ENCODE data around the gene ITPK1.

Gene ITPK1

GRCh38 chr14:93030761-93031160 lies 85.0 kb downstream of the ITPK1 start:
- no peak overlapping the region for H3K27ac ChIP-seq (ENCODE audit: low read length)
- H2AFZ ChIP-seq (ENCODE audit: low read depth, low read length) = no peak overlapping the region

GRCh38 chr14:93029911-93030508 lies 85.7 kb downstream of the ITPK1 start:
- TF ChIP-seq CTCF (IDR thresholded peaks at IDR 0.05; ENCODE audit: borderline replicate concordance, extremely low read depth, low read length, poor library complexity, severe bottlenecking) (no peak), EZH2 (IDR thresholded peaks at IDR 0.05; ENCODE audit: borderline replicate concordance, low read depth, low read length, severe bottlenecking) (no peak)
- H2AFZ ChIP-seq (ENCODE audit: low read depth, low read length) = no peak overlapping the region
- H3K4me1 ChIP-seq (ENCODE audit: insufficient read depth, low read length) = no peaks in the 10 kb centered on the region
- H3K4me2 ChIP-seq (ENCODE audit: insufficient read depth, low read length) = no peak overlapping the region
- H3K9ac ChIP-seq (ENCODE audit: low read depth, low read length) = no peak overlapping the region
- peaks cover 4% of the 10 kb centered on the region; the same call in 1 of the 2 replicates for H3K79me2 ChIP-seq (ENCODE audit: insufficient read depth, low read length)
- peaks cover 49% of the 10 kb centered on the region for H4K20me1 ChIP-seq (ENCODE audit: insufficient read depth, low read length)
- H3K36me3 ChIP-seq (ENCODE audit: insufficient read depth, low read length) = peaks cover 3% of the 10 kb centered on the region; the same call in 1 of the 2 replicates
- DNase-seq (no peak), ATAC-seq (ENCODE audit: insufficient read depth, low read depth) (no peak)
- no peak overlapping the region for H3K4me3 ChIP-seq (ENCODE audit: low read depth in 1 of 2, low read length in 2 of 2)
- H3K27ac ChIP-seq (ENCODE audit: low read length) = no peak overlapping the region
- H3K9me3 ChIP-seq (ENCODE audit: insufficient read depth, low read length, severe bottlenecking) = no peaks in the 10 kb centered on the region
- no peaks in the 10 kb centered on the region for H3K27me3 ChIP-seq (ENCODE audit: insufficient read depth, low read length, poor library complexity)

More at GRCh38 chr14:93030761-93031160, 85.0 kb downstream of the ITPK1 start:
- TF ChIP-seq EZH2 (IDR thresholded peaks at IDR 0.05; ENCODE audit: borderline replicate concordance, low read depth, low read length, severe bottlenecking) = no peak
- no peak for TF ChIP-seq CTCF (IDR thresholded peaks at IDR 0.05; ENCODE audit: borderline replicate concordance, extremely low read depth, low read length, poor library complexity, severe bottlenecking)
- Histone ChIP-seq H3K9me3 (ENCODE audit: insufficient read depth, low read length, severe bottlenecking) (no peaks in the 10 kb centered on the region), H3K4me2 (ENCODE audit: insufficient read depth, low read length) (no peak overlapping the region), H3K36me3 (ENCODE audit: insufficient read depth, low read length) (peaks cover 3% of the 10 kb centered on the region; the same call in 1 of the 2 replicates), H3K79me2 (ENCODE audit: insufficient read depth, low read length) (peaks cover 4% of the 10 kb centered on the region; the same call in 1 of the 2 replicates), H3K27me3 (ENCODE audit: insufficient read depth, low read length, poor library complexity) (no peaks in the 10 kb centered on the region), H3K4me3 (ENCODE audit: low read depth in 1 of 2, low read length in 2 of 2) (no peak overlapping the region), H3K4me1 (ENCODE audit: insufficient read depth, low read length) (no peaks in the 10 kb centered on the region), H3K9ac (ENCODE audit: low read depth, low read length) (no peak overlapping the region), H4K20me1 (ENCODE audit: insufficient read depth, low read length) (peaks cover 57% of the 10 kb centered on the region)
- no peak for ATAC-seq (ENCODE audit: insufficient read depth, low read depth)
- no peak for DNase-seq

- Histone ChIP-seq H4K20me1 (ENCODE audit: insufficient read depth, low read length) (peaks cover 48% of the 10 kb centered on the region), H3K36me3 (ENCODE audit: insufficient read depth, low read length) (peaks cover 3% of the 10 kb centered on the region; the same call in 1 of the 2 replicates), H3K79me2 (ENCODE audit: insufficient read depth, low read length) (peaks cover 4% of the 10 kb centered on the region; the same call in 1 of the 2 replicates), H3K4me3 (ENCODE audit: low read depth in 1 of 2, low read length in 2 of 2) (no peak overlapping the region), H3K9me3 (ENCODE audit: insufficient read depth, low read length, severe bottlenecking) (no peaks in the 10 kb centered on the region), H3K27me3 (ENCODE audit: insufficient read depth, low read length, poor library complexity) (no peaks in the 10 kb centered on the region), H3K9ac (ENCODE audit: low read depth, low read length) (no peak overlapping the region; the same call in 1 of the 2 replicates), H2AFZ (ENCODE audit: low read depth, low read length) (no peak overlapping the region), H3K4me1 (ENCODE audit: insufficient read depth, low read length) (no peaks in the 10 kb centered on the region), H3K27ac (ENCODE audit: low read length) (no peak overlapping the region), H3K4me2 (ENCODE audit: insufficient read depth, low read length) (no peak overlapping the region)
- DNase-seq (no peak), ATAC-seq (ENCODE audit: insufficient read depth, low read depth) (no peak)
- TF ChIP-seq EZH2 (IDR thresholded peaks at IDR 0.05; ENCODE audit: borderline replicate concordance, low read depth, low read length, severe bottlenecking) (no peak), CTCF (IDR thresholded peaks at IDR 0.05; ENCODE audit: borderline replicate concordance, extremely low read depth, low read length, poor library complexity, severe bottlenecking) (no peak)
Measured at GRCh38 chr14:93029417-93029816, 86.3 kb downstream of the ITPK1 start.

Measured in DND-41 (cell line).